CD4-positive, alpha-beta T cell treated with Interleukin-6 at 100 ng/mL for 8 hours (primary cell): Measurements from ENCODE around the gene C2orf76.
"Not testable (repeated sequence)": the region's sequence is repeated elsewhere in the genome, so short reads cannot be mapped to it uniquely, and the experiment has no call there.

Experiments
- DNase-seq: peaks from one replicate; pipeline ENCODE4 v3.0.0-alpha.2; 2020; ENCODE audit warnings: mixed read lengths, low spot score

The C2orf76 gene

DNA sequence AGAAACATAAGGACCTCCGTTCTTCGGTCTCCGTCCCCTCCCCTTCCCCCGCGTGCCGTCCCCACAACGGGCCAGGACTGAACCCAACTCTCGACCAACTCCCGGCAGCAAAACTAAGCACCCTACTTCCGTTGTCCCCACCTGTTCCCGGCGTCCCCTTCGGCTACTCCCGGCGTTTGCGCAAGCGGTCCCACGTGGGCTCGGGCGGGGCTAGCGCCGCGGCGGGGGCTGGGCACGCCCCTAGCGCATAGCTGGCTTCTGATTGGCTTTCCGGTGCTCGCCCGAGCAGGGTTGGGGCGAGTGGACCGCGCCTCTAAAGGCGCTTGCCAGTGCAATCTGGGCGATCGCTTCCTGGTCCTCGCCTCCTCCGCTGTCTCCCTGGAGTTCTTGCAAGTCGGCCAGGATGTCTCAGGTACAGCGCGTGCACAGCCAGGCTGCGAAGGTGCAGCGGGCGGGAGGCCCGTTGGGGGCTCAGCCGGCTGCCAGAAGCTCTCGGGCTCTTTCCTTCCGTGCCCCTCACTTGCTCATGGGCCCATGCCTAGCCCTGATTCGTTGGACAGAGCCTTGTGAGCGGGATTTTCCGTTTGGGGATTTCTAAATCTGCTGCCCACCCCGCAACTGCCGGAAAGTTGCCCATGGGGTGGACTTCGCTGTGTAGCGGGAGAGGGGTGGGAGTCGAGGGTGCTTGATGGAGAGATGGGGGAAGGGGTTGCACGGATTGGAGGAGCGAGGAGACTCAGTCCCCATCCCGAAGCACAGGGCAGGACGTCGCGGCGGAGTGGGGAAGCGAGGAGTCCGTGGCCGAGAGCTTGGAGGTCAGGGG lies at the start of gene C2orf76, which contains the start of gene DBI:
TSS of gene C2orf76 (minus strand) at position 186 of the 823 bp plus-strand sequence. CDS start 26,875 bp downstream, outside the sequence.
TSS of gene DBI (plus strand) at position 329 of the 823 bp plus-strand sequence. CDS start at position 404, 75 bp downstream.
- DNase-seq: peak; percentile 90

DNA sequence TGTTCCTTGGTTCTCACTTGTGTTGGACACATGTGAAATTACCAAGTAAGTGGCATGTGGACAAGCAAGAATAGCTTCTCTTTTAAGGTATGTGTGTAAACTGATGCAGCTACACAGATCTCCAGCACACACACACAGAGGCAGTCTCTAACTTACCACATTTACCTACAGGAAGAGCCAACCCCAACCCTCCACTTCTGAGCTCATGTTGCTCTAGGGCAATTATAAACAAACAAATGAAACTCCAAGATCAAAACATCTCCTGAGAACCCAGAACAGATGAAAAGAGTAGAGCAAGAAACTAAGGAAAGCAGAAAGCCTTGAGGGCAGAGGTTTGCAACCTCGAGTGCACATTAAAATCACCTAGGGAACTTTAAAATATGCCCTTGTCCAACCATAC lies 49.0 kb upstream of the C2orf76 start:
- no peak for DNase-seq

DNA sequence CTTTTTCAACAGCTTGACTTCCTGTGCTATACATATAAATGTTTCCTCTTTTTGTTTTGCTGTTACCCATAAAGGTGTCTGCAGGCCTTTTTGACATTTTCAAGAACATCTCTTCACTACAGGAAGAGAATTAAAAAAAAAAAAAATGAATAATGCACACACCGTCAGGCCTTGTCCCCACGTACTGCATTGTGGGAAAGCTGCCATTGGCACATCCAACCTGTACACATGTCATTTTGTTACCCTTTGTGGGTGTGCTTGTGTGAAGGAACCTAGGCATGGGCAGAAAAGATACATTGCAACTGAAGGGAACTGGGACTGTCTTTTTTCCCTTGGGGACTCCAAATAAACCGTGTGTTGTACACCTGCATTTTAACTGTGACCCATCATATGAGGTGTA lies 48.3 kb upstream of the C2orf76 start:
- no peak for DNase-seq

DNA sequence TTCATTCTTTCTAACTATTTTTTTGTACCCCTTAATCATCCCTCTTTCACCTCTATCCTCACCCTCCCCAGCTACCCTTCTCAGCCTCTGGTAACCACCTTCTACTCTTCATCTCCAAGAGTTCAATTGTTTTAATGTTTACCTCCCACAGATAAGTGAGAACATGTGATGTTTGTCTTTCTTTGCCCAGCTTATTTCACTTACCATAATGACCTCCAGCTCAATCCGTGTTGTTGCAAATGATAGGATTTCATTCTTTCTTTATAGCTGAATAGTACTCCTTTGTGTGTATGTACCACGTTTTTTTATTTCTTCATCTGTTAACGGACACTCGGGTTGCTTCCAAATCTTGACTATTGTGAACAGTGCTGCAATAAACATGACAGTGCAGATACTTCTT lies 42.9 kb upstream of the C2orf76 start:
- no peak for DNase-seq

DNA sequence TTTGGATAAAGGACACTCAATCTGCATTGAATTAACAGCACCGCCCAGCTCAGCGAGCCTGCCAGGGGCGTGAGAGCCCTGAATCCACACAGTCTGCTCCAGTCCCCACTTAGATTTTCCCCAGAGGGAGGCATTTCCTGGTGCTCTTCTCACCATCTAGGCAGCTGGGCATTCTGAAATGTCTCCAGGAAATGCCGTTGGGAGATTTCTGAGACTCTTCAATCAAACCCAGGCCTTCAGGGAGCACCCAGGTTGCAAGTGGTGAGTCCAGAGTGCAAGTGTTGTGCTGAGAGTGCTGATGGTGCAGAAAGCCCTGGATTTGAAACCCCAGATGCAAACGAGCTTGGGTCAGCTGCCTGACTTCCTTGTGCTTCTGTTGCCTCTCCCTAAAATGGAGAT lies 41.6 kb upstream of the C2orf76 start:
- no peak for DNase-seq

DNA sequence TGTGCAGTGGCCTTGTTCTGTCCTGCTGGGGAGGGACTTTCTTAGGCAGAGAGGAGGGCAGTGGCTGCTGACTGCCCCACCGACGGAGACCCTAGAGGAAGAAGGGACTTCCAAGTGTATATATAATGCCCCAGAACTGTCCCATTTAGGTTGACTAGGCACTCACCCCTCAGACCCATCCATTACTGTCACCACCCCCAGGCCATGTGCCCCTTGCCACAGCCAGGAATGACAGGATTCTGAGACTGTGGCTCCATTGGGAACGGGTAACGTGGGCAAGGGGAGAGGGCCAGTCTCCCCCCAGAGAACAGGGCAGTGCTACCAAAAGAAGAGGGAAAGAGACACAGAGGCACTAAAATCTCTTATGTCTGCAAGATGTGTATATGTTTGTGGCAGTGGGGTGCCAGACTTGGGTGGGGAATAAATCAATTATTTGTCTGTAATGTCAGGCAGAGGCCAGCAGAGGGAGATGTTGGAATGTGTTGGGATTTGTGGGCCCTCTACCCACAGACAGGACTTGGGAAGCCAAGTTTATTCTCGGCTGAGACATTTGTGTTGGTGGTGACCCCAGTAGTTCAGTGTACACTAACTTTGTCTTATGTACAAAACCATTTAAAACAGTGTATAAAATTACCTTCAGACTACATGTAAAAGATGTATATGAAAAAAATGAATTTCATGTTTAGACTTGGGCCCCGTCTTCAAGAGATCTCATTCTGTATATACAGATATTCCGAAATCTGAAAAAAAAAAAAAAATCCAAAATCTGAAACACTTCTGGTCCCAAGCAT lies 41.0 kb upstream of the C2orf76 start:
- peak; percentile 26 for DNase-seq

DNA sequence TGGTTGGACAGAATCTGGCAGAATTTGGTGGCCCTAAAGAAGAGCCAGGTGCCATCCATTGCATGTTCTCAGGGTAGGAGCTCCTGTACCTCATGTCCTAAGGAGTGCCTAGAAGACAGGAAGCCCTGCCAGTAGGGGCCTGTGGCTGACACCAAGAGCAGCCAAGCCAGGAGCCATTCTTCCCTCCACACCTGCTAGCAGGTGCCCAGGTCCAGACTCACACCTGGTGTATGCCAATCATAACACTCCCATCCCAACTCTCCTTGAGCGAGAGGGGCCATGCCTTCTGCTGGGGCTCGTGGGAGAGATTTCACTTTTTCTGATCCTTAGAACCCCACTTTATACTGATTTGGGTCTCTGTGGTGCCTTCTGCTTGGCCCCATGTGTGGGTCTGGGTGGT lies 38.5 kb upstream of the C2orf76 start:
- DNase-seq: no peak

DNA sequence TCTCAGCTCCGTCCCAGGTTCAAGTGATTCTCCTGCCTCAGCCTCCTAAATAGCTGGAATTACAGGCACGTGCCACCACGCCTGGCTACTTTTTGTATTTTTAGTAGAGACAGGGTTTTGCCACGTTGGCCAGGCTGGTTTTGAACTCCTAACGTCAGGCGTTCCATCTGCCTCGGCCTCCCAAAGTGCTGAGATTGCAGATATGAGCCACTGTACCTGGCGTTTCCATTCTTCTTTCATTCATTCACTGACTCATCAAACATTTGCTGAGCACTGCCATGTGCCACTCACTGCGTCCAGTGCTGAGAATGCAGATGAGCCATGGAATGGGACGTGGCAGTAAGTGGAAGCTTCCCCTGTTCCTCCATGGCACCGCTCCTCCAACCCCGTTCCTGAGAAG lies 37.0 kb upstream of the C2orf76 start:
- not testable (repeated sequence) for DNase-seq

DNA sequence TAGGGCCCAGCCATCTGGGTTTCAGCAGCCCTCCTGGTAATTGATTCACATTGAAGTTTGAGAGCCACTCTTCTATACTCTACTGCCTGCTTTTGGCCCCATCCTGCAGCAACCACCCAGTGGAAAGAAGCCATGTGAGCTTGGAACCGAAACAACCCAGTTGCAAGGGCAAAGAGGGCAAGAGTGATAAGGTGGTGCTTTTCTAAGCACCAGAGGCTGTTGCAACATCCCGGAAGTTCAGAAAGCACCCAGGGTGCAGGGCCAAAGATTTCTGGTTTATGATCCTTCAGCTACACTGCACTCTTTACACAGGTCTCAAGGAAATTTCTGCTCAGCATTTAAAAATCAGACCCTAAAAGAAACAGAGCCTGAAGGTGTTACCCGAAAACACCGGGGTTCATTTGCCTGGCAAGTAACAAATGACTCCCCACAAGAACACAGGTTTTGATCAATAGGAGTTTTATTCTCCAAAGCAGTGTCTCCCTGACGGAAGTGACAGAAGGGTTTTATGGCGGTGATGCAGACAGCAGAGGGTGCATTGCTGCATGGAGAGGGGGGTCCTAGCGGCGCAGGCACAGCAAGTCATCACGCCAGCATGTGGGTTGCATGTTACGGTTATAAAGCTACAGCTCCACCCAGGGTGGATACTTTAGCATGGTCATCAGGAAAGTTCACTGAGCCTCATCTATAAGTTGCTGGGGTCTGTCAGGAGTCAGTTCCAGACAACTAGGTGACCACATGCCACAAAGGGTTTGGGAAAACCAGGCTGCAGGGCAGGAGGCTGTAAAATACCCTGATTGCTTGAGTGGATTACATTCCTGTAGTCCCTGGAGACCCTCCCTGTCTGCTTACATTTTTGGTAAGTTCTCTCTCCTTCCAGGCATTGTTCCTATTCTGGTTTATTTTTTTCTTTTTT lies 36.3 kb upstream of the C2orf76 start:
- no peak for DNase-seq

DNA sequence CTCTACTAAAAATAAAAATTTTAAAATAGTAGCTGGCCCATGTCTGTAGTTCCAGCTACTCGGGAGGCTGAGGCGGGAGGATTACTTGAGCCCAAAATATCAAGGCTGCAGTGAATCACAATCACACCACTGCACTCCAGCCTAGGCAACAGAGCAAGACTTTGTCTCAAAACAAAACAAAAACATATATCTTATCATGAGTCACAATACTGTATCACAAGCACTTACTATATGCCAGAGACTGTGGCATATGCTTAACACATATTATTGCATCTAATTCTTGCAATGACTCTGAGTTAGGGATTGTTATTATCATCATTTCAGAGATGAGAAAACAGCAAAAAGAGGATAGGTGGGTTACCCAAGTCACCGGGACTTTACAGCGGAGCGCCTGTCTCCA lies 35.5 kb upstream of the C2orf76 start:
- DNase-seq: no peak

DNA sequence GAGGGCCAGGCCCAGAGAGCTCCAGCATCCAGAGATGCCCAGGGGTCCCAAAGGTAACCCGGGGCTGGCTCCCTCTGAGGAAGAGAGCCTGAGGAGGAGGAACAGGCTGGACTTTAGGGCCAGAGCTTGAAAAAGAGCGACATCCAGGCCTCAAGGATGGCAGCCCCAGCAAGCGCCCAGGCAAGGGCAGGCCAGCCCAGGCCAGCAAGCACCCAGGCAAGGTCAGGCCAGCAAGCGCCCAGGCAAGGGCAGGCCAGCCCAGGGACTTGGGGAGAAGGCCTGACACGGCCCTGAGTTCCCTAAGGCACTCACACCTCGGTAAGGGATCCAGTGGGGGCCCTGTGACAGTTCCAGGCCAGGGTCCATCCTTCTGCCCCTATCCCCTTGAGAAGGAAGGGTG lies 30.6 kb upstream of the C2orf76 start:
- DNase-seq: no peak

DNA sequence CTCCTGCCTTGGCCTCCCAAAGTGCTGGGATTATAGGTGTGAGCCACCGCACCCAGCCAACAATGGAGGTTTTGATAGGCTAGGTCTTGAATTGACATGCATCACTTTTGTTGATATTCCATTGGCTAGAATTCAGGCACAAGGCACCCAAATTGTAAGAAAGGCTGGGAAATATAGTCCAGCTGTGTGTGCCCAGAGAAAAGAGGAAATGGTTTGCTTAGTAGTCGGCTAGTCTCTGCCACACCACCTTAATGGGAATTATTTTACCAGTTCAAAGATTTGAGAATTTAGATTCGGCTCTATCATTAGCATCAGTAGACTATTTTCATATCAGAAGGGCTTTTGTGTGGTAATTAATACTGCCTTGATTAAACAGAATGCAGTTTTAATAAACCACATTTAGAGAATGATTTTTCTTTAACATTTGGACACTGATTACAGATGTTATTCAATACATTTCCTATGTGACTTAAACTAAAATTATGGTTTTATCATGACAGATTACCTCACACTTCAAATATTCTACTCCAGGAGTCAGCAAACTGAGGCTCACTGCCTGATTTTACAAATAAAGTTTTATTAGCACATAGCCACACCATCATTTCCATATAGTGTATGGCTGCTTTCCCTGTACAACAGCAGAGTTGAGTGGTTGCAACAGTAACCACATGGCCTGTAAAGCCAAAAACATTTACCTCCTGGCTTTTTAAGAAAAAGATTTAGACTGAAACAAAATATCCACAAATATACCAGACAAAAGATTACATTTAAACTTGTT lies 27.5 kb upstream of the C2orf76 start:
- no peak for DNase-seq

DNA sequence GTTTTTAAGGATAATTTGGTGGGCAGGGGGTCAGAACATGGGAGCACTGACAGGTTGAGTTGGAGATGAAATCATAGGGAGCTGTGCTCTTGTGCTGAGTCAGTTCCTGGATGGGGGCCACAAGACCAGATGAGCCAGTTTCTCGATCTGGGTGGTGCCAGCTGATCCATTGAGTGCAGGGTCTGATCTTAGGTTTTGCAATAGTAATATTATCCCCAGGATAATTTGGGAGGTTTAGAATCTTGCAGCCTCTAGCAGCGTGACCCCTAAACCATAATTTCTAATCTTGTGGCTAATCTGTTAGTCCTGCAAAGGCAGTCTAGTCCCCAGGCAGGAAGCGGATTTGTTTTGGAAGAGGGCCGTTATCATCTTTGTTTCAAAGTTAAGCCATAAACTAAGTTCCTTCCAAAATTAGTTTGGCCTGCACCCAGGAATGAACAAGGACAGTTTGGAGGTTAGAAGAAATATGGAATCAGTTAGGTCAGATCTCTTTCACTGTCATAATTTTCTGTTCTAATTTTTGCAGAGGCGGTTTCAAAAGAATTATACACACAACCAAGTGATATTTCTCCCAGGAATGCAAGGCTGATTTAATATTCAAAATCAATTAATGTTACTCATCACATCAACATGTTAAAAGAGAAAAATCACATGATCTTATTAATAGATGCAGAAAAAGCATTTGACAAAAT lies 23.1 kb upstream of the C2orf76 start:
- DNase-seq: no peak

DNA sequence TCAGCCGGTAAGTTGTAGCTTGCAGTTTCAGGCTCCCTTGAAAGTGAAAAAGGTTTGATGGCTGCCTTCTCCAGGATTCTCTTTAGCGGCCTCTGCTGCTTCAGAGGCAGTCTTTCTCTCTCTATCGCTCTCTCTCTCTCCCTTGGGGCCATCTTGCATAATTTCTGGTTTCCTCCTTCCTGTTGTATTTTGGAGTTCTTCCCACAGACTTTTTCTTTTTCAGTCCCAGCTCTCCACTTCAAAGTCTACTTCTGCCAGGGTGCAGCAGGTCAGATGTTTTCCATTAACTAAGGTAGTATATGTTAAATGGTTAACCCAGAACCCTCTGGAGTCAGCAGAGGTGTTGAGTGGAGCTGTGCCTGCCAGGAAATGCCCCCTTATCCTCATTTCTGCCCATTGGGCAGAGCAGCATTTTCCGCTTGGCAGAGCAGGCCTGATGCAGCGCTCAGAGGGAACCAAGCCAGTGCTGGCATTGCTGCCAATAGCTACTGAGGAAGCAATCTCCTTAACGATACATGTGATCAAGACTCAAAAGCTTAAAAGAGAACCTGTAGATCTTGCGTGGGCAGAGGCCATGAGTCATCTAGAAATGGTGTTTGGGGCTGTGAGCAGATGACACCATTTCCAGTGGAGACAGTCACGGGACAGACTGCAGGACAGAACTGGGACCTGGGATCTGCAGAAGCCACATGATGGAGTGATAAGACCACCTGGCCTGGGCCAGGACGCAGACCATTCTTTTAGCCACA lies 20.9 kb upstream of the C2orf76 start:
- no peak for DNase-seq

DNA sequence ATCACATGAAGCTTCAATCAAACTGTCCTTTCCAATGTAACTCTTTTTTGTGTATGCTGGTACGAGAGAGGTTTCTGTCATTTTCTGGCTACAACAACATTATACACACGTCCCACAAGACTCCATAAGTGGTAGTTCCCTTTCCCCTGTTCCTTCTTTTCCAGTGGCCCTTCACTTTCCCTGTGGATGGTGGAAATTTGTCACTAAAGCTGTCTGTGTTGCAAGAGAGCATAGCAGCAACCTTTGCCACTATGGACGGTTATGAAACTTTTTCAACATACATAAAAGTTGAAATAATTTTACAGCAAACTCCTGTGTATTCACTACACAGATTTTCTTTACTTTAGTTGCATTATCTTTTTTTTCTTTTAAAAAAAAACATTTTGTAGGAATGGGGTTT lies 18.8 kb upstream of the C2orf76 start:
- DNase-seq: no peak

DNA sequence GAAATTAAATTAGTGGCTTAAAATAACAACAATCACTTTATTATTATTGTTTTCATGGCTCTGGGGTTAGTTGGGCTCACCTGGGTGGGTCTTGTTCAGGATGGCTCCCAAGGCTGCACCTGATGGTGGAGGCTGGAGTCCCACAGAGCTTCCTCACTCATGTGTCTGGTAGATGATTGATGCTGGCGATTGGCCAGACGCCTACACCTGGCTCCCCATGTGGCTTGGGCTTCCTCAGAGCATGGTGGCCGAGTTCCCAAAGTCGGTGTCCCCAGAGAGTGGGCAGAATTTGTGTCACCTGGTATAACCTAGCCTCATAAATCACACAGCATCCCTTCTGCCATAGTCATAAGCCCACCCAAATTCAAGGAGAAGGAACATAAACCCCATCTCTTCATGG lies 18.3 kb upstream of the C2orf76 start:
- DNase-seq: no peak

DNA sequence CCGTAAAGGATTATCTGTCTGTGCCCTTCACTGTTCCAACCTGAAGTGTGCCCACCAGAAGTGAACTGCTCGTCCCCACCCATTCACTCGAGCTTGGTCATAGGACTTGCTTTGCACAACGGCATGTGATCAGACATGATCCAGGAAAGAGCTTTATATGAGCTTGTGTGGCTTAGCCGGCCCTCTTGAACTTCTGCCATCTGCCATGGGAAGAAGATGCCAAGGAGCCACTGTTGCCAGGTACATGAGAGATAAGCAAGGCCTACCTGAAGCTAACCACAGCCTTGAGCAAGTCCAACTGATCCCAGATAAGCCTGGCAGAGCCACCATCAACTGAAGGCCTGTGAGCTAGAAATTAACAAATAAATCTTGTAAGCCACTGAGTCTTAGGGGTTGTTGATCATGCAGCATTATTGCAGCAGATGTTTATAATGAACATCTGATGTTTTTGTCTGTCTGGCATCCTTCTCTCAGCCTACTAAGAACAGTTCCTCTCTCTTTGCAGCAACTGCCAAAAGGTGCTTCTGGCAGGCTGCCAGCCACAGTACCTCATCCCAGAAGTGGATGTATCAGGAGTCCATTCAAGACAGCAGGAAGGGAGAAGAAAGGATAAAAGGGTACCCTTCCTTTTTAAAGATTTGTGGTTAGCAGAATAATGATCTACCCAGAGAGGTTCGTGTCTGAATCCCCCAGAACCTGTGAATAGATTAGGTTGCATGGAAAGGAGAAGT lies 16.9 kb upstream of the C2orf76 start:
- no peak for DNase-seq

DNA sequence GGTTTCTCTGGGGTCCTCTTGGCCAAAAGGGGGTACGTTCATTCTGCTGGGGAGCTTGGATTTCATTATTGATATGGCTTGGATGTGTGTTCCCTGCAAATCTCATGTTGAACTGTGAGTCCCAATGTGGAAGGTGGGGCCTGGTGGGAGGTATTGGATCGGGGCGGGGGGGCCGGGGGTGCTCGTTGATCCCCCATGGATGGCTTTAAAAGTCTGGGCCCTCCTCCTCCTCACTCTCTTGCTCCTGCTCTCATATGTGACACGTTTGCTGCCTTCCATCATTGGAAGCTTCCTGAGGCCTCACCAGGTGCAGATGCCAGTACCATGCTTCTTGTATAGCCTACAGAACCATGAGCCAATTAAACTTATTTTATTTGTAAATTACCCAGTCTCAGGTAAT lies 11.9 kb upstream of the C2orf76 start:
- DNase-seq: no peak

DNA sequence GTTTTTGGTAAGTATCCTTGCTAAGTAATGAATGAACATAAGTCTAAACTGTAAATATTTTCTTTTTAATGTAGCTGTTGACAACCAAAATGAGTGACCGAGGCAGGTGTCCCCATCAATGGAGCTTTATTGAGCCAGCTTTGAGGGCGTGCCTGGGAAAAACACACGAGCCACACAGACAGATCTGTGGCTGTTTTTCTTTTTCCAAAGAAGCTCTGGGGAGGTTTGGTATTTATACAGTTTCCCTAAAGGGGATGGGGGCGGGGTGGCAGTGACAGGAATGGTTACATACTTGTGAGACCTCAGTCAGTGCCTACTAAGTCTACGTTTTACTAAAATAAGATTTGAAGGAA lies 11.3 kb upstream of the C2orf76 start:
- DNase-seq: no peak
